HepG2 (cell line): ENCODE measurements around the gene XPC. TPM values are rescaled to one million over a fixed set of nuclear protein-coding genes. Genes with fewer than 3 reads are reported as not detected.
A peak's percentile ranks its signal among the peaks of the same experiment; 100 is the strongest.

Source experiments
- ATAC-seq: fragments of 200-7000 bp; cut with Tn5 transposase; 3 replicates; pipeline ENCODE4 v1.9.1; 2020; ENCODE audit warnings: mild to moderate bottlenecking, moderate library complexity
- BruUV-seq: library from RNA; stranded (reverse); fragments of 400-500 nt; replicated peaks from 2 replicates; lab custom pipeline; 2021; lab: Mats Ljungman, UMichigan
- CTCF ChIA-PET: fragments of 300-600 bp; formaldehyde crosslinking; extraction: SDS; loops from one replicate; lab custom pipeline; 2021; ENCODE audit warnings: low total read pairs, inconsistent platforms, low intra/inter-chr PET ratio; lab: Yijun Ruan, JAX
- POLR2A ChIA-PET: fragments of 350-600 bp; sonication (Branson Sonifier 250); formaldehyde crosslinking; loops from one replicate; lab custom pipeline; 2020; ENCODE audit warnings: antibody characterized with exemption, inconsistent platforms; lab: Yijun Ruan, JAX
- DNase-seq: peaks from one replicate; pipeline ENCODE4 v3.0.0-alpha.2; 2015; ENCODE audit warnings: low spot score
- FAIRE-seq: peaks from 3 replicates; lab custom pipeline; 2011; peaks lifted over from hg19 to GRCh38; lab: Jason Lieb, UNC
- H2AFZ ChIP-seq: one replicate; pipeline ENCODE4 v1.6.1; 2011; ENCODE audit warnings: low read length, inconsistent platforms
- H3K27ac ChIP-seq: fragments of 300-600 bp; 3 replicates; pipeline ENCODE4 v1.8.0; 2011; ENCODE audit warnings: mixed run types, mild to moderate bottlenecking, mixed read lengths, low read length, inconsistent platforms; ENCODE audit not compliant: insufficient read depth; ENCODE audit errors: extremely low read length
- H3K27me3 ChIP-seq, 2 experiments: fragments of 200-600 bp in 1 of 2; 2 replicates in 1 of 2; 3 replicates in 1 of 2; pipeline versions ENCODE4 v1.6.0 to v1.8.0; 2011; ENCODE audit warnings: low read length in 2 of 2, mild to moderate bottlenecking in 2 of 2, moderate library complexity in 2 of 2, inconsistent platforms in 1 of 2; ENCODE audit not compliant: insufficient read depth in 2 of 2, control insufficient read depth in 1 of 2
- H3K36me3 ChIP-seq, 2 experiments: fragments of 200-600 bp in 1 of 2; replicated peaks in 1 of 2; 2 replicates in 1 of 2; 3 replicates in 1 of 2; pipeline versions ENCODE4 v1.5.1 to v1.8.0; 2011; ENCODE audit warnings: low read length in 2 of 2, inconsistent platforms in 1 of 2; ENCODE audit not compliant: insufficient read depth in 2 of 2, control insufficient read depth in 1 of 2
- H3K4me1 ChIP-seq: 2 replicates; pipeline ENCODE4 v1.5.1; 2012; ENCODE audit warnings: low read length, inconsistent platforms; ENCODE audit not compliant: insufficient read depth
- H3K4me2 ChIP-seq: 2 replicates; pipeline ENCODE4 v1.6.0; 2011; ENCODE audit warnings: low read depth, low read length, inconsistent platforms
- H3K4me3 ChIP-seq, 3 experiments: fragments of 200-600 bp in 1 of 3; sonication (generic), shearing (Covaris generic) in 1 of 3; replicated peaks in 1 of 3; 2 replicates each; pipeline ENCODE4 v1.5.1; 2011 to 2016; ENCODE audit warnings: low read length in 3 of 3, inconsistent platforms in 2 of 3, low read depth in 2 of 3, mild to moderate bottlenecking in 2 of 3, control low read depth in 1 of 3, mixed read lengths in 1 of 3; ENCODE audit not compliant: insufficient read depth in 1 of 3
- H3K79me2 ChIP-seq: one replicate; pipeline ENCODE4 v1.6.1; 2011; ENCODE audit warnings: low read length, inconsistent platforms; ENCODE audit not compliant: insufficient read depth
- H3K9ac ChIP-seq: 2 replicates; pipeline ENCODE4 v1.6.0; 2011; ENCODE audit warnings: mild to moderate bottlenecking, low read depth, low read length, inconsistent platforms; ENCODE audit not compliant: insufficient read depth
- H3K9me3 ChIP-seq: 2 replicates; pipeline ENCODE4 v1.5.1; 2012; ENCODE audit warnings: mild to moderate bottlenecking, low read length
- H4K20me1 ChIP-seq: 2 replicates; pipeline ENCODE4 v1.6.0; 2011; ENCODE audit warnings: inconsistent platforms, mild to moderate bottlenecking, low read length, moderate library complexity; ENCODE audit not compliant: insufficient read depth
- NCOR1 ChIP-seq: fragments of 200-600 bp; sonication (generic); IDR thresholded peaks from 2 replicates; pipeline ENCODE4 v1.7.0; 2017; ENCODE audit warnings: antibody characterized with exemption, low read length, borderline replicate concordance
- POGZ ChIP-seq: sonication (generic); formaldehyde crosslinking; IDR thresholded peaks from 2 replicates; pipeline ENCODE4 v1.4.0; 2020; ENCODE audit warnings: mild to moderate bottlenecking, missing genetic modification reagents
- RAD21 ChIP-seq: fragments of 450-650 bp; formaldehyde crosslinking; IDR thresholded peaks from 2 replicates; pipeline ENCODE4 v1.5.0; 2020; ENCODE audit warnings: mild to moderate bottlenecking
- RXRB ChIP-seq: IDR thresholded peaks from 2 replicates; pipeline ENCODE4 v1.6.1; 2016; ENCODE audit warnings: borderline replicate concordance, missing genetic modification reagents, missing compliant biosample characterization
- SALL1 ChIP-seq: sonication (generic); formaldehyde crosslinking; IDR thresholded peaks from 2 replicates; pipeline ENCODE4 v1.8.0; 2022; ENCODE audit warnings: mild to moderate bottlenecking, missing genetic modification reagents
- STAT6 ChIP-seq: sonication (generic); formaldehyde crosslinking; IDR thresholded peaks from 2 replicates; pipeline ENCODE4 v1.4.0; 2020; ENCODE audit warnings: missing genetic modification reagents, mild to moderate bottlenecking, borderline replicate concordance
- ZNF784 ChIP-seq: sonication (generic); formaldehyde crosslinking; IDR thresholded peaks from 2 replicates; pipeline ENCODE4 v1.5.1; 2020; ENCODE audit warnings: missing genetic modification reagents, mild to moderate bottlenecking, borderline replicate concordance
- WGBS: methylation state at CpG from one replicate; pipeline ENCODE4 v1.1.6; 2017; ENCODE audit warnings: low lambda C conversion rate; 5-methylcytosine and 5-hydroxymethylcytosine counted together
- in situ Hi-C: cut with HindIII; loops from 2 replicates; pipeline ENCODE4 v1.10.0; 2017; ENCODE audit warnings: low pct_unique_long_range_greater_than_20kb; ENCODE audit not compliant: extremely low pct_ligation_motif_present
- intact Hi-C: fragments of 100-400 bp; cut with micrococcal nuclease; formaldehyde crosslinking; loops from one replicate; pipeline ENCODE4 v1.10.0; 2022; ENCODE audit not compliant: unreplicated experiment
- polyA plus RNA-seq, 8 experiments: library from polyadenylated mRNA; depleted of rRNA in 3 of 8; stranded (reverse) in 7 of 8; unstranded in 1 of 8; fragments of >200 nt; fragmentation: Illumina TruSeq in 4 of 8; extraction: Trizol in 4 of 8; gene quantifications; 2 replicates each; pipeline versions ENCODE4 v1.2.1 to v1.2.3, GENCODE V29; 2011 to 2016; ENCODE audit warnings: low read depth in 4 of 8, missing spikeins in 1 of 8, mixed read lengths in 1 of 8; ENCODE audit not compliant: insufficient read depth in 1 of 8
- total RNA-seq, 5 experiments: library from RNA; depleted of rRNA; stranded (reverse); fragments of >200 nt; fragmentation: Illumina TruSeq; extraction: Trizol; gene quantifications; 2 replicates each; pipeline ENCODE4 v1.2.3, GENCODE V29; 2016; ENCODE audit warnings: low read depth in 1 of 5
- TF ChIP-seq, protein P1 (sequence below): sonication (generic); formaldehyde crosslinking; IDR thresholded peaks from 2 replicates; pipeline ENCODE4; 2020; ENCODE audit warnings: missing genetic modification reagents, mild to moderate bottlenecking, borderline replicate concordance
- TF ChIP-seq, protein P2 (sequence below): sonication (generic); formaldehyde crosslinking; conservative IDR thresholded peaks from 2 replicates; pipeline ENCODE4 v1.4.0; 2020; ENCODE audit warnings: mild to moderate bottlenecking, missing genetic modification reagents, moderate library complexity

XPC gene
- total and polyA plus RNA-seq, 2 of the 13 experiments (the other 11 are each of a cell fraction or from before 2014, with no cell fraction given) = 9.4 to 24.1 TPM

DNA sequence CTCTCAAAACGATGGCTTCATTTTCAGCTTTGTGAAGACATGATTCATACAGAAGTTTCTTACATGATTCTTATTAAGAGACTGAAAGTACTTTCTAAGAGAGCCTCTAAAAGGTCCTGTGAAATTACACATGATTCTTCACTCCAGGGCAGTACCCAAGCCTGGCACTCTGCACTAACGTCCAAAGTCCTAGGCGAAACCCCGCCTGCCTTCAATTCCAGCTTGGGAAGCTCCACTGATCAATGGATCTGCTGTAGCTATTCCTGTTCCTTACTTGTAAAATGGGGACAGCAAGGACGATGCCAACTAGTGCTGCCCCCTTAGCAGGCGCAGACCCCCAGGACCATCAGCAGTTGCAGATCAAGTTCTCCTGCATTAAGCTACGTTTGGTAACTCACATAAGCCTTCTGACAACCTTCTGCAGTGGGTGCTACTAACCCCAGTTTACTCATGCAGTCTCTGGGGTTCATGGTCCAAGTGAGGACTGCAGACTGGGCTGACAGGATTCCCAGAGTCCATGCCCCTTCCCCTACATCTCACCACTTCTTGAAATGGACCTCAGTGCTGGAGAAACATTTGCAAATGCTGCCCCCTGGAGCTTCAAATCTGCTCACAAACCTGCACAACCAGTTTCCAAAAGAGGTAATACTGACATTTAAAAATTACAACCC lies 64.3 kb downstream of the XPC start:
- Histone ChIP-seq H3K36me3 (peaks cover 11 to 43% of the 10 kb centered on the region in 2 experiments; a peak in 4 of 5 replicates), H3K27me3 (no peaks in the 10 kb centered on the region), H3K4me1 (peaks cover 40% of the 10 kb centered on the region), H3K4me2 (peak overlapping the region; percentile 28; the same call in 1 of the 2 replicates), H3K27ac (peak overlapping the region; percentile 44), H3K79me2 (peaks cover 7% of the 10 kb centered on the region), H4K20me1 (no peaks in the 10 kb centered on the region), H3K9ac (no peak overlapping the region), H2AFZ (no peak overlapping the region), H3K4me3 (no peak overlapping the region), H3K9me3 (no peaks in the 10 kb centered on the region)
- DNase-seq = peak; percentile 47
- ChIA-PET POLR2A (interaction anchor here (1.0 to 1.6 kb wide), 2 partner anchors 11 to 218 kb away, joined by 5 to 7 read pairs; partner anchors contain the start of genes CHCHD4 and TMEM43), CTCF (interaction anchor here (1.6 kb wide), 1 partner anchor 217 kb away, joined by 8 read pairs; no protein-coding TSS in a partner anchor)
- peak; percentile 81 for FAIRE-seq
- peak; percentile 72 for ATAC-seq
- in situ Hi-C loops (no loop called here), intact Hi-C loops (loop anchor here (1.0 kb wide), 1 partner anchor 218 kb away; no protein-coding TSS in a partner anchor)
- WGBS = 86% methylated on average over 7 of the region's 7 CpGs
- BruUV-seq = no TSS peak
- TF ChIP-seq STAT6 (CRISPR knock-in tag) (0 out of 2 replicates have a peak, but pooled peaks have one; percentile 47), POGZ (CRISPR knock-in tag) (0 out of 2 replicates have a peak, but pooled peaks have one; percentile 18), SALL1 (CRISPR knock-in tag) (peak; percentile 51), RAD21 (CRISPR knock-in tag) (peak; percentile 53; the same call in 1 of the 2 replicates), ZNF784 (no peak), RXRB (CRISPR knock-in tag) (peak; percentile 76; the same call in 1 of the 2 replicates), NCOR1 (peak; percentile 80)
- TF ChIP-seq, protein P1, sequence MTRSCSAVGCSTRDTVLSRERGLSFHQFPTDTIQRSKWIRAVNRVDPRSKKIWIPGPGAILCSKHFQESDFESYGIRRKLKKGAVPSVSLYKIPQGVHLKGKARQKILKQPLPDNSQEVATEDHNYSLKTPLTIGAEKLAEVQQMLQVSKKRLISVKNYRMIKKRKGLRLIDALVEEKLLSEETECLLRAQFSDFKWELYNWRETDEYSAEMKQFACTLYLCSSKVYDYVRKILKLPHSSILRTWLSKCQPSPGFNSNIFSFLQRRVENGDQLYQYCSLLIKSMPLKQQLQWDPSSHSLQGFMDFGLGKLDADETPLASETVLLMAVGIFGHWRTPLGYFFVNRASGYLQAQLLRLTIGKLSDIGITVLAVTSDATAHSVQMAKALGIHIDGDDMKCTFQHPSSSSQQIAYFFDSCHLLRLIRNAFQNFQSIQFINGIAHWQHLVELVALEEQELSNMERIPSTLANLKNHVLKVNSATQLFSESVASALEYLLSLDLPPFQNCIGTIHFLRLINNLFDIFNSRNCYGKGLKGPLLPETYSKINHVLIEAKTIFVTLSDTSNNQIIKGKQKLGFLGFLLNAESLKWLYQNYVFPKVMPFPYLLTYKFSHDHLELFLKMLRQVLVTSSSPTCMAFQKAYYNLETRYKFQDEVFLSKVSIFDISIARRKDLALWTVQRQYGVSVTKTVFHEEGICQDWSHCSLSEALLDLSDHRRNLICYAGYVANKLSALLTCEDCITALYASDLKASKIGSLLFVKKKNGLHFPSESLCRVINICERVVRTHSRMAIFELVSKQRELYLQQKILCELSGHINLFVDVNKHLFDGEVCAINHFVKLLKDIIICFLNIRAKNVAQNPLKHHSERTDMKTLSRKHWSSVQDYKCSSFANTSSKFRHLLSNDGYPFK (CRISPR knock-in tag) = 0 out of 2 replicates have a peak, but pooled peaks have one; percentile 21
- TF ChIP-seq, protein P2, sequence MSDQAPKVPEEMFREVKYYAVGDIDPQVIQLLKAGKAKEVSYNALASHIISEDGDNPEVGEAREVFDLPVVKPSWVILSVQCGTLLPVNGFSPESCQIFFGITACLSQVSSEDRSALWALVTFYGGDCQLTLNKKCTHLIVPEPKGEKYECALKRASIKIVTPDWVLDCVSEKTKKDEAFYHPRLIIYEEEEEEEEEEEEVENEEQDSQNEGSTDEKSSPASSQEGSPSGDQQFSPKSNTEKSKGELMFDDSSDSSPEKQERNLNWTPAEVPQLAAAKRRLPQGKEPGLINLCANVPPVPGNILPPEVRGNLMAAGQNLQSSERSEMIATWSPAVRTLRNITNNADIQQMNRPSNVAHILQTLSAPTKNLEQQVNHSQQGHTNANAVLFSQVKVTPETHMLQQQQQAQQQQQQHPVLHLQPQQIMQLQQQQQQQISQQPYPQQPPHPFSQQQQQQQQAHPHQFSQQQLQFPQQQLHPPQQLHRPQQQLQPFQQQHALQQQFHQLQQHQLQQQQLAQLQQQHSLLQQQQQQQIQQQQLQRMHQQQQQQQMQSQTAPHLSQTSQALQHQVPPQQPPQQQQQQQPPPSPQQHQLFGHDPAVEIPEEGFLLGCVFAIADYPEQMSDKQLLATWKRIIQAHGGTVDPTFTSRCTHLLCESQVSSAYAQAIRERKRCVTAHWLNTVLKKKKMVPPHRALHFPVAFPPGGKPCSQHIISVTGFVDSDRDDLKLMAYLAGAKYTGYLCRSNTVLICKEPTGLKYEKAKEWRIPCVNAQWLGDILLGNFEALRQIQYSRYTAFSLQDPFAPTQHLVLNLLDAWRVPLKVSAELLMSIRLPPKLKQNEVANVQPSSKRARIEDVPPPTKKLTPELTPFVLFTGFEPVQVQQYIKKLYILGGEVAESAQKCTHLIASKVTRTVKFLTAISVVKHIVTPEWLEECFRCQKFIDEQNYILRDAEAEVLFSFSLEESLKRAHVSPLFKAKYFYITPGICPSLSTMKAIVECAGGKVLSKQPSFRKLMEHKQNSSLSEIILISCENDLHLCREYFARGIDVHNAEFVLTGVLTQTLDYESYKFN (CRISPR knock-in tag) = peak; percentile 40; the same call in 1 of the 2 replicates
